GM12892 (cell line): ENCODE results near the gene DRP2.

ENCODE experiments used
- POLR2A ChIP-seq: IDR thresholded peaks from 2 replicates; pipeline ENCODE4 v1.6.1; 2011; ENCODE audit warnings: low read depth, low read length, control low read depth
- POLR2AphosphoS5 ChIP-seq: IDR thresholded peaks from 2 replicates; pipeline ENCODE4 v1.6.1; 2011; ENCODE audit warnings: low read depth, low read length, control low read depth

DNA sequence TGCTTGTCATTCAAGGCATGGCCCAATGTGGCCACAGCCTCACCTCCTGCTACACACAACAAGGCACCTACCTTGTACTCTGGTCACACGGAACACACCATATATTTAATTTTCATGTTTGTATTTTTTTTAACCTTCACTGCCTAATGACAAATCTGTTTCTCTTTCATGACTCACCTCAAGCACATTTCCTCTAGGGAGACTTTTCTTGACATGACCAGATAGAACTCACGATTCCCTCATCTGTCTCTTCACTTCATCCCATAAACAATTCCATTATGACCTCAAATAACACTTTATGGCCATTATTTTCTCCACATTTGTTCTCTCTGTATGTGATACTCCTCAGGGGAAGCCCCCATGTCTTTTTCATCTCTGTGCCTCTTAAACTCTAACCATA is 11.1 kb downstream of the DRP2 start:
- TF ChIP-seq POLR2A (no peak), POLR2AphosphoS5 (no peak)
